SK-N-SH treated with all-trans-retinoic acid at 6 μM for 48 hours (cell line): ENCODE data around the gene KIF13A.

Experiments used
- ATAC-seq: fragments of 200-7000 bp; cut with Tn5 transposase; 3 replicates; pipeline ENCODE4 v1.9.1; 2020; ENCODE audit warnings: mild to moderate bottlenecking, moderate library complexity
- ARNTL ChIP-seq: fragments of 450-650 bp; formaldehyde crosslinking; IDR thresholded peaks from 2 replicates; pipeline ENCODE4 v1.5.0; 2020; ENCODE audit warnings: low read depth, mild to moderate bottlenecking, moderate library complexity, borderline replicate concordance
- CSDC2 ChIP-seq: fragments of 250-450 bp; sonication (Bioruptor Pico); IDR thresholded peaks from 2 replicates; pipeline ENCODE4 v1.5.0; 2020; ENCODE audit warnings: mild to moderate bottlenecking, moderate library complexity
- CSRNP3 ChIP-seq: fragments of 250-450 bp; sonication (Bioruptor Pico); IDR thresholded peaks from 2 replicates; pipeline ENCODE4 v1.5.1; 2021; ENCODE audit warnings: mild to moderate bottlenecking, moderate library complexity
- ESRRG ChIP-seq: fragments of 250-450 bp; sonication (Bioruptor Pico); IDR thresholded peaks from 2 replicates; pipeline ENCODE4 v1.6.1; 2021; ENCODE audit warnings: mild to moderate bottlenecking
- GLIS3 ChIP-seq: fragments of 250-450 bp; sonication (Bioruptor Pico); IDR thresholded peaks from 2 replicates; pipeline ENCODE4 v1.5.0; 2020; ENCODE audit warnings: mild to moderate bottlenecking, moderate library complexity
- ISL1 ChIP-seq: fragments of 250-450 bp; sonication (Bioruptor Pico); IDR thresholded peaks from 2 replicates; pipeline ENCODE4 v2.1.2; 2022; ENCODE audit warnings: mild to moderate bottlenecking, moderate library complexity
- OSR1 ChIP-seq: fragments of 250-450 bp; sonication (Bioruptor Pico); IDR thresholded peaks from 2 replicates; pipeline ENCODE4 v1.8.0; 2022; ENCODE audit warnings: moderate library complexity, mild to moderate bottlenecking, inconsistent platforms
- PATZ1 ChIP-seq: fragments of 250-450 bp; sonication (Bioruptor Pico); IDR thresholded peaks from 2 replicates; pipeline ENCODE4 v1.8.0; 2020; ENCODE audit warnings: mild to moderate bottlenecking, moderate library complexity, borderline replicate concordance
- POU6F1 ChIP-seq: fragments of 250-450 bp; sonication (Bioruptor Pico); IDR thresholded peaks from 2 replicates; pipeline ENCODE4 v1.8.0; 2021; ENCODE audit warnings: low read depth, mild to moderate bottlenecking, moderate library complexity, borderline replicate concordance
- SNAI2 ChIP-seq: fragments of 250-450 bp; sonication (Bioruptor Pico); IDR thresholded peaks from 2 replicates; pipeline ENCODE4 v1.5.0; 2020; ENCODE audit warnings: mild to moderate bottlenecking, moderate library complexity
- TCF4 ChIP-seq: fragments of 250-450 bp; sonication (Bioruptor Pico); IDR thresholded peaks from 2 replicates; pipeline ENCODE4 v1.8.0; 2021; ENCODE audit warnings: mild to moderate bottlenecking, moderate library complexity, borderline replicate concordance
- TOX ChIP-seq: fragments of 250-450 bp; sonication (Bioruptor Pico); IDR thresholded peaks from 2 replicates; pipeline ENCODE4 v1.8.0; 2021; ENCODE audit warnings: mild to moderate bottlenecking, moderate library complexity, borderline replicate concordance
- TSHZ2 ChIP-seq: fragments of 250-450 bp; sonication (Bioruptor Pico); IDR thresholded peaks from 2 replicates; pipeline ENCODE4 v1.5.0; 2020; ENCODE audit warnings: mild to moderate bottlenecking, moderate library complexity
- ZFP3 ChIP-seq: fragments of 250-450 bp; sonication (Bioruptor Pico); IDR thresholded peaks from 2 replicates; pipeline ENCODE4 v1.5.0; 2020; ENCODE audit warnings: mild to moderate bottlenecking, moderate library complexity
- ZFP30 ChIP-seq: fragments of 450-650 bp; formaldehyde crosslinking; IDR thresholded peaks from 2 replicates; pipeline ENCODE4 v1.5.0; 2022; ENCODE audit warnings: mild to moderate bottlenecking, moderate library complexity
- ZNF565 ChIP-seq: fragments of 450-650 bp; formaldehyde crosslinking; conservative IDR thresholded peaks from 2 replicates; pipeline ENCODE4 v1.5.0; 2020; ENCODE audit warnings: low read depth, mild to moderate bottlenecking, moderate library complexity
- ZNF8 ChIP-seq: fragments of 450-650 bp; formaldehyde crosslinking; IDR thresholded peaks from 2 replicates; pipeline ENCODE4 v1.5.0; 2020; ENCODE audit warnings: mild to moderate bottlenecking, moderate library complexity

KIF13A gene

GRCh38 chr6:17785094-17785787, 202.2 kb downstream of the KIF13A start:
- no peak for ATAC-seq
- TF ChIP-seq ESRRG (no peak), ZFP30 (CRISPR knock-in tag) (no peak), TCF4 (CRISPR knock-in tag) (no peak), TOX (CRISPR knock-in tag) (no peak), ISL1 (CRISPR knock-in tag) (no peak)
- TF ChIP-seq, all 23 proteins: peak for 0

- no peak for TF ChIP-seq POU6F1 (CRISPR knock-in tag)
- no peak for TF ChIP-seq PATZ1 (CRISPR knock-in tag)
- no peak for TF ChIP-seq CSDC2
- TF ChIP-seq CSRNP3 (CRISPR knock-in tag), result no peak
- ATAC-seq, result no peak
These were observed 207.4 kb downstream of the KIF13A start for GRCh38 chr6:17780061-17780460.

- no peak for ATAC-seq
- no peak for TF ChIP-seq CSDC2
These were observed 215.8 kb downstream of the KIF13A start for GRCh38 chr6:17771609-17772008.

GRCh38 chr6:17768881-17769280, 218.6 kb downstream of the KIF13A start:
- ATAC-seq, result no peak
- no peak for TF ChIP-seq CSDC2
- no peak for TF ChIP-seq ESRRG
- no peak for TF ChIP-seq TSHZ2 (CRISPR knock-in tag)
- no peak for TF ChIP-seq TOX (CRISPR knock-in tag)
- TF ChIP-seq GLIS3 (CRISPR knock-in tag), result no peak
- TF ChIP-seq ARNTL (CRISPR knock-in tag), result no peak
- TF ChIP-seq, all 23 proteins: peak for 0

GRCh38 chr6:17768388-17768787, 219.0 kb downstream of the KIF13A start:
- TF ChIP-seq CSRNP3 (CRISPR knock-in tag), result no peak
- no peak for TF ChIP-seq ZNF8
- no peak for TF ChIP-seq OSR1 (CRISPR knock-in tag)
- TF ChIP-seq GLIS3 (CRISPR knock-in tag), result no peak
- no peak for TF ChIP-seq TSHZ2 (CRISPR knock-in tag)
- TF ChIP-seq SNAI2, result no peak
- TF ChIP-seq ZFP3 (CRISPR knock-in tag), result no peak
- no peak for TF ChIP-seq ESRRG
- TF ChIP-seq ZFP30 (CRISPR knock-in tag), result no peak
- TF ChIP-seq ZNF565 (CRISPR knock-in tag), result no peak
- no peak for TF ChIP-seq ISL1 (CRISPR knock-in tag)
- TF ChIP-seq CSDC2, result no peak
- no peak for TF ChIP-seq ARNTL (CRISPR knock-in tag)
- peak; percentile 53; the same call in 2 of the 3 replicates for ATAC-seq
